H9 (cell line): ENCODE results near the gene PDE5A. TPM values are rescaled to one million over a fixed set of nuclear protein-coding genes. Genes with fewer than 3 reads are reported as not detected.

Experiments
- DNase-seq: peaks from one replicate; pipeline ENCODE4 v3.0.0-alpha.2; 2017
- H2AFZ ChIP-seq: one replicate; pipeline ENCODE4 v1.6.1; 2013; ENCODE audit warnings: mild to moderate bottlenecking, low read length, control low read depth, moderate library complexity
- H2AK5ac ChIP-seq: 2 replicates; pipeline ENCODE4 v1.6.1; 2013; ENCODE audit warnings: low read length, control low read depth, mixed read lengths; ENCODE audit not compliant: insufficient read length
- H2BK120ac ChIP-seq: one replicate; pipeline ENCODE4 v1.6.1; 2013; ENCODE audit warnings: low read depth, mild to moderate bottlenecking, low read length, control low read depth, inconsistent platforms; ENCODE audit not compliant: poor library complexity, severe bottlenecking
- H2BK12ac ChIP-seq: 2 replicates; pipeline ENCODE4 v1.6.1; 2013; ENCODE audit warnings: low read length, control low read depth, mixed read lengths, low read depth; ENCODE audit not compliant: insufficient read length
- H2BK15ac ChIP-seq: 2 replicates; pipeline ENCODE4 v1.6.1; 2013; ENCODE audit warnings: low read depth, low read length, control low read depth
- H2BK20ac ChIP-seq: one replicate; pipeline ENCODE4 v1.6.1; 2013; ENCODE audit warnings: low read depth, mild to moderate bottlenecking, low read length, control low read depth, inconsistent platforms; ENCODE audit not compliant: poor library complexity, severe bottlenecking
- H2BK5ac ChIP-seq: 2 replicates; pipeline ENCODE4 v1.6.1; 2013; ENCODE audit warnings: low read length, control low read depth, mixed read lengths; ENCODE audit not compliant: insufficient read length
- H3K14ac ChIP-seq: 2 replicates; pipeline ENCODE4 v1.6.1; 2013; ENCODE audit warnings: low read length, control low read depth; ENCODE audit not compliant: insufficient read depth
- H3K18ac ChIP-seq: 2 replicates; pipeline ENCODE4 v1.6.1; 2013; ENCODE audit warnings: low read depth, mild to moderate bottlenecking, mixed read lengths, low read length, control low read depth; ENCODE audit not compliant: insufficient read length
- H3K23ac ChIP-seq: 2 replicates; pipeline ENCODE4 v1.6.1; 2013; ENCODE audit warnings: low read length, control low read depth, mixed read lengths, low read depth; ENCODE audit not compliant: insufficient read length
- H3K23me2 ChIP-seq: 2 replicates; pipeline ENCODE4 v1.6.1; 2013; ENCODE audit warnings: low read depth, mild to moderate bottlenecking, mixed read lengths, low read length, control low read depth; ENCODE audit not compliant: insufficient read length, poor library complexity, severe bottlenecking
- H3K27ac ChIP-seq: 2 replicates; pipeline ENCODE4 v1.5.1; 2013; ENCODE audit warnings: low read length, control low read depth, mixed read lengths, low read depth; ENCODE audit not compliant: insufficient read length
- H3K27me3 ChIP-seq: 2 replicates; pipeline ENCODE4 v1.6.1; 2013; ENCODE audit warnings: low read length, control low read depth, inconsistent platforms; ENCODE audit not compliant: insufficient read depth
- H3K4ac ChIP-seq: 2 replicates; pipeline ENCODE4 v1.6.1; 2013; ENCODE audit warnings: low read depth, mild to moderate bottlenecking, control low read depth, inconsistent platforms, low read length, moderate library complexity
- H3K4me1 ChIP-seq: 2 replicates; pipeline ENCODE4 v1.6.1; 2013; ENCODE audit warnings: low read length, control low read depth, inconsistent platforms; ENCODE audit not compliant: insufficient read depth
- H3K4me2 ChIP-seq: 2 replicates; pipeline ENCODE4 v1.6.1; 2013; ENCODE audit warnings: low read length, control low read depth, mixed read lengths; ENCODE audit not compliant: insufficient read length, insufficient read depth
- H3K56ac ChIP-seq: 2 replicates; pipeline ENCODE4 v1.6.1; 2013; ENCODE audit warnings: low read depth, mild to moderate bottlenecking, mixed read lengths, low read length, control low read depth; ENCODE audit not compliant: insufficient read length
- H3K79me1 ChIP-seq: 2 replicates; pipeline ENCODE4 v1.6.1; 2013; ENCODE audit warnings: low read depth, mild to moderate bottlenecking, moderate library complexity, low read length, control low read depth, inconsistent platforms; ENCODE audit not compliant: insufficient read depth, poor library complexity, severe bottlenecking
- H3K79me2 ChIP-seq: 2 replicates; pipeline ENCODE4 v1.6.1; 2013; ENCODE audit warnings: low read length, control low read depth, inconsistent platforms; ENCODE audit not compliant: insufficient read depth
- H3K9ac ChIP-seq: 2 replicates; pipeline ENCODE4 v1.6.1; 2013; ENCODE audit warnings: low read length, control low read depth, mixed read lengths; ENCODE audit not compliant: insufficient read length; ENCODE audit errors: extremely low read depth
- H3K9me3 ChIP-seq: one replicate; pipeline ENCODE4 v1.6.1; 2013; ENCODE audit warnings: low read depth, low read length, inconsistent platforms; ENCODE audit not compliant: control insufficient read depth
- H3T11ph ChIP-seq: one replicate; pipeline ENCODE4 v1.6.1; 2013; ENCODE audit warnings: mild to moderate bottlenecking, low read length, control low read depth, inconsistent platforms
- H4K20me1 ChIP-seq: one replicate; pipeline ENCODE4 v1.6.1; 2013; ENCODE audit not compliant: control insufficient read depth, insufficient read length, insufficient read depth
- H4K5ac ChIP-seq: 2 replicates; pipeline ENCODE4 v1.6.1; 2013; ENCODE audit warnings: low read depth, mild to moderate bottlenecking, mixed read lengths, low read length, control low read depth; ENCODE audit not compliant: insufficient read length
- H4K8ac ChIP-seq: replicated peaks from 2 replicates; pipeline ENCODE4 v1.6.1; 2013; ENCODE audit warnings: low read length, control low read depth, mixed read lengths, low read depth; ENCODE audit not compliant: insufficient read length
- H4K91ac ChIP-seq: 2 replicates; pipeline ENCODE4 v1.6.1; 2013; ENCODE audit warnings: low read depth, mild to moderate bottlenecking, moderate library complexity, mixed read lengths, low read length, control low read depth; ENCODE audit not compliant: insufficient read length
- H3K27ac Mint-ChIP-seq, 3 experiments: 2 replicates in 2 of 3; 3 replicates in 1 of 3; pipeline ENCODE4 v1.8.0; 2020 to 2021; ENCODE audit warnings: mixed read lengths in 3 of 3, mild to moderate bottlenecking in 1 of 3, moderate library complexity in 1 of 3
- H3K27me3 Mint-ChIP-seq: 2 replicates; pipeline ENCODE4 v1.8.0; 2021; ENCODE audit warnings: low read depth, mild to moderate bottlenecking, moderate library complexity, mixed read lengths
- H3K36me3 Mint-ChIP-seq, 3 experiments: 2 replicates in 2 of 3; 3 replicates in 1 of 3; pipeline ENCODE4 v1.8.0; 2020 to 2021; ENCODE audit warnings: low read depth in 3 of 3, mixed read lengths in 3 of 3; ENCODE audit not compliant: insufficient read depth in 1 of 3
- H3K4me1 Mint-ChIP-seq, 2 experiments: 2 replicates each; pipeline ENCODE4 v1.8.0; 2020; ENCODE audit warnings: mixed read lengths in 2 of 2
- H3K4me3 Mint-ChIP-seq, 2 experiments: 2 replicates in 1 of 2; 3 replicates in 1 of 2; pipeline ENCODE4 v1.8.0; 2020 to 2021; ENCODE audit warnings: mild to moderate bottlenecking in 2 of 2, mixed read lengths in 2 of 2, moderate library complexity in 1 of 2
- H3K9me3 Mint-ChIP-seq, 2 experiments: 2 replicates in 1 of 2; 3 replicates in 1 of 2; pipeline ENCODE4 v1.8.0; 2020; ENCODE audit warnings: mild to moderate bottlenecking in 2 of 2, mixed read lengths in 2 of 2, moderate library complexity in 1 of 2
- CTCF ChIP-seq: fragments of 200-600 bp; sonication (generic); conservative IDR thresholded peaks from 3 replicates; pipeline ENCODE4 v1.8.0; 2021; ENCODE audit warnings: antibody characterized with exemption, mild to moderate bottlenecking
- whole genome bisulfite sequencing: extraction: QIAGEN DNeasy Blood & Tissue Kit; methylation state at CpG from one replicate; pipeline ENCODE4 v1.1.7; 2013; ENCODE audit warnings: missing lambda C conversion rate, low lambda C conversion rate, mixed read lengths; ENCODE audit not compliant: insufficient read length; ENCODE audit errors: extremely low coverage; 5-methylcytosine and 5-hydroxymethylcytosine counted together
- total RNA-seq: library from RNA; stranded (reverse); gene quantifications from 2 replicates; pipeline ENCODE4 v1.2.1, GENCODE V29; 2021

PDE5A gene
- total RNA-seq, 1 experiment from 2014 or later, result 15.7 TPM

- H3K36me3 Mint-ChIP-seq, result peaks cover 58 to 73% (median 67%) of the 10 kb centered on the region in 3 experiments
- DNase-seq, result no peak
- no peak overlapping the region for H4K91ac ChIP-seq
- no peak overlapping the region for H3K27ac Mint-ChIP-seq
- no peak overlapping the region for H2BK20ac ChIP-seq
- peaks cover 12% of the 10 kb centered on the region for H3K9me3 ChIP-seq
- no peak overlapping the region for H3K4me3 Mint-ChIP-seq
- H3K14ac ChIP-seq, result no peak overlapping the region
- H3K27ac ChIP-seq, result no peak overlapping the region
- no peak for TF ChIP-seq CTCF
- no peaks in the 10 kb centered on the region for H3K4me1 ChIP-seq
- no peak overlapping the region for H4K8ac ChIP-seq
- H3K56ac ChIP-seq, result no peak overlapping the region
- H3K27me3 Mint-ChIP-seq, result peaks cover 12% of the 10 kb centered on the region
- no peaks in the 10 kb centered on the region for H3K23me2 ChIP-seq
- H3K18ac ChIP-seq, result no peak overlapping the region
- no peaks in the 10 kb centered on the region for H3K79me2 ChIP-seq
- H2BK5ac ChIP-seq, result no peak overlapping the region
- no peaks in the 10 kb centered on the region for H4K20me1 ChIP-seq
- H2AFZ ChIP-seq, result no peak overlapping the region
- H3K23ac ChIP-seq, result no peak overlapping the region
- H3T11ph ChIP-seq, result no peak overlapping the region
- no peak overlapping the region for H2BK120ac ChIP-seq
- no peak overlapping the region for H3K9ac ChIP-seq
- H3K79me1 ChIP-seq, result no peaks in the 10 kb centered on the region
- H3K9me3 Mint-ChIP-seq, result peaks cover 35 to 40% of the 10 kb centered on the region in 2 experiments
- no peak overlapping the region for H4K5ac ChIP-seq
- H2AK5ac ChIP-seq, result no peak overlapping the region
- H2BK12ac ChIP-seq, result no peak overlapping the region
- WGBS, result no CpG with 5 or more reads among the region's 1 CpG
- H2BK15ac ChIP-seq, result no peak overlapping the region
- H3K27me3 ChIP-seq, result no peaks in the 10 kb centered on the region
- H3K4me1 Mint-ChIP-seq, result no peaks in the 10 kb centered on the region
- H3K4ac ChIP-seq, result no peak overlapping the region
- H3K4me2 ChIP-seq, result no peak overlapping the region
Observed at GRCh38 chr4:119480331-119480730, 148.3 kb downstream of the PDE5A start.
